ENCODE data around the gene TTC7B.

The TTC7B gene

GRCh38 chr14:90517076-90517841 lies 299.0 kb downstream of the TTC7B start:
- FAIRE-seq, result no peak
- TF ChIP-seq POLR2AphosphoS5 (IDR thresholded peaks at IDR 0.05; ENCODE audit: low read depth, low read length) (no peak), POLR2A (IDR thresholded peaks at IDR 0.05; ENCODE audit: low read depth, low read length) (no peak), TAF1 (IDR thresholded peaks at IDR 0.05; ENCODE audit: borderline replicate concordance, low read depth, low read length) (no peak)
- DNase-seq (ENCODE audit: insufficient read length), result no peak

DNA sequence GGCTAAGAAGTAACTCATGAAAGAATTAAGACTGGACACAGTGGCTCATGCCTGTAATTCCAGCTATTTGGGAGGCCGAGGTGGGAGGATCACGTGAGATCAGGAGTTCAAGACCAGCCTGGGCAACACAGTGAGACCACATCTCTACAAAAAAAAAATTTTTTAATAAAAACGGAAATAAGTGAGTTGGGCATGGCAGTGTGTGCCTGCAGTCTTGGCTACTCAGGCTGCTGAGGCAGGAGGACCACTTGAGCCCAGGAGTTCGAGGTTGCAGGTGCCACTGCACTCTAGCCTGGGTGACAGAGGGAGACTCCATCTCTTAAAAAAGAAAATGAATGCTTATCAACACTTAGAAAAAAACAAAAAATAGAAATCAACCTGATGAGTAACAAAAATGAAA lies 301.7 kb downstream of the TTC7B start:
- DNase-seq (ENCODE audit: insufficient read length), result no peak
- no peak for TF ChIP-seq POLR2AphosphoS5 (IDR thresholded peaks at IDR 0.05; ENCODE audit: low read depth, low read length)
- no peak for TF ChIP-seq TAF1 (IDR thresholded peaks at IDR 0.05; ENCODE audit: borderline replicate concordance, low read depth, low read length)
- TF ChIP-seq POLR2A (IDR thresholded peaks at IDR 0.05; ENCODE audit: low read depth, low read length), result no peak
- no peak for FAIRE-seq

- FAIRE-seq, result no peak
- TF ChIP-seq POLR2AphosphoS5 (IDR thresholded peaks at IDR 0.05; ENCODE audit: low read depth, low read length), result no peak
- TF ChIP-seq POLR2A (IDR thresholded peaks at IDR 0.05; ENCODE audit: low read depth, low read length), result no peak
- TF ChIP-seq TAF1 (IDR thresholded peaks at IDR 0.05; ENCODE audit: borderline replicate concordance, low read depth, low read length), result no peak
These were observed 302.2 kb downstream of the TTC7B start for GRCh38 chr14:90514015-90514398.

GRCh38 chr14:90513161-90514014 lies 302.8 kb downstream of the TTC7B start:
- TF ChIP-seq POLR2AphosphoS5 (IDR thresholded peaks at IDR 0.05; ENCODE audit: low read depth, low read length) (no peak), POLR2A (IDR thresholded peaks at IDR 0.05; ENCODE audit: low read depth, low read length) (no peak), TAF1 (IDR thresholded peaks at IDR 0.05; ENCODE audit: borderline replicate concordance, low read depth, low read length) (no peak)
- FAIRE-seq, result no peak

More at GRCh38 chr14:90514015-90514398, 302.2 kb downstream of the TTC7B start:
- DNase-seq (ENCODE audit: insufficient read length), result no peak

GRCh38 chr14:90512329-90512991 lies 303.8 kb downstream of the TTC7B start:
- TF ChIP-seq POLR2A (IDR thresholded peaks at IDR 0.05; ENCODE audit: low read depth, low read length), result no peak
- TF ChIP-seq POLR2AphosphoS5 (IDR thresholded peaks at IDR 0.05; ENCODE audit: low read depth, low read length), result no peak
- no peak for TF ChIP-seq TAF1 (IDR thresholded peaks at IDR 0.05; ENCODE audit: borderline replicate concordance, low read depth, low read length)
- no peak for DNase-seq (ENCODE audit: insufficient read length)
- no peak for FAIRE-seq

More at GRCh38 chr14:90513161-90514014, 302.8 kb downstream of the TTC7B start:
- no peak for DNase-seq (ENCODE audit: insufficient read length)

DNA sequence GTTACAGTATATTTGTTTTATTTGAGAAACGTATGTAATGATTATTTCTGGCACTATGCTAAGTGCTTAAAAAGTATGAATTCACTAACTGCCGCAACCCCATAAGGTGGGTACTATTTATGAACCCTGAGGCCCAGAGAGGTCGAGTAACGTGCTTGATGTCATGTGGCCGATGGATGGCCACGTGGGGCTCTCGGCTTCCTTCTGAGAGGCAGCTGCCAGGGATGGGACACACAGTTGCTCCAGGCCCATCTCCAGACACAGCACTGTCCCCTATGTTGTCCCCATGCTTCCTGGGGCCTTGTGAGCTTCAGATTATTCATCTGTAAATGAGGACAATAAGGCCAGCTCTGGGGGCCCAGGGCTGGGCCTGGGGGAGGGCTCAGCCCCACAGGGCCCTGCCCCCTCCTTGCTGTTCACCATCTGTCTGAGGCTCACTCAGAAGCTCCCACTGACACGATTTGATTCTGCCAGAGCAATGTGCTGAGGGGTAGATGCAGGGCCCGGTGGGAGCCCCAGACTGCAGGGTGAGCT lies 304.4 kb downstream of the TTC7B start:
- TF ChIP-seq TAF1 (IDR thresholded peaks at IDR 0.05; ENCODE audit: borderline replicate concordance, low read depth, low read length) (no peak), POLR2A (IDR thresholded peaks at IDR 0.05; ENCODE audit: low read depth, low read length) (no peak), POLR2AphosphoS5 (IDR thresholded peaks at IDR 0.05; ENCODE audit: low read depth, low read length) (no peak)
- DNase-seq (ENCODE audit: insufficient read length), result no peak
- no peak for FAIRE-seq

GRCh38 chr14:90511252-90511651 lies 305.0 kb downstream of the TTC7B start:
- DNase-seq (ENCODE audit: insufficient read length), result no peak
- TF ChIP-seq POLR2AphosphoS5 (IDR thresholded peaks at IDR 0.05; ENCODE audit: low read depth, low read length) (no peak), POLR2A (IDR thresholded peaks at IDR 0.05; ENCODE audit: low read depth, low read length) (no peak), TAF1 (IDR thresholded peaks at IDR 0.05; ENCODE audit: borderline replicate concordance, low read depth, low read length) (no peak)
- no peak for FAIRE-seq

- FAIRE-seq (no peak), DNase-seq (ENCODE audit: insufficient read length) (no peak)
- TF ChIP-seq TAF1 (IDR thresholded peaks at IDR 0.05; ENCODE audit: borderline replicate concordance, low read depth, low read length) (no peak), POLR2AphosphoS5 (IDR thresholded peaks at IDR 0.05; ENCODE audit: low read depth, low read length) (no peak), POLR2A (IDR thresholded peaks at IDR 0.05; ENCODE audit: low read depth, low read length) (no peak)
These were observed 306.1 kb downstream of the TTC7B start for GRCh38 chr14:90510159-90510558.

DNA sequence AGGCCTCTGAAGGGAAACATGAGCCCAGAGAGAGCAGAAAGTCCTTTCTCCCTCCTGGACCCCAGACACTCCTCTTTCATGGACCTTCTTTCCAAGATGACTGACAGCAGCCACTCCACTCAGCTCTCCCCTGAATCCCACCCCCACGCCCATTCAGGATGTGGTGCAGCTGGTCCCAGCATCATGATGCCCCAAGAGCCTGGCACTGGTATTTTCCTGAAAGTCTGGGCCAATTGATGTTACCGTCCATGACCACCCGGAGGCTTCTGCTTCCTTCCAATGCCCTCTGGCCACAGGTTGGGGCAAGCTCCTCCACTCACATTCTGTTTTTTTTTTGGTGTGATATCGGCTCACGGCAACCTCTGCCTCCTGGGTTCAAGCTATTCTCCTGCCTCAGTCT lies 306.8 kb downstream of the TTC7B start:
- DNase-seq (ENCODE audit: insufficient read length) (no peak), FAIRE-seq (no peak)
- TF ChIP-seq TAF1 (IDR thresholded peaks at IDR 0.05; ENCODE audit: borderline replicate concordance, low read depth, low read length), result no peak
- no peak for TF ChIP-seq POLR2AphosphoS5 (IDR thresholded peaks at IDR 0.05; ENCODE audit: low read depth, low read length)

DNA sequence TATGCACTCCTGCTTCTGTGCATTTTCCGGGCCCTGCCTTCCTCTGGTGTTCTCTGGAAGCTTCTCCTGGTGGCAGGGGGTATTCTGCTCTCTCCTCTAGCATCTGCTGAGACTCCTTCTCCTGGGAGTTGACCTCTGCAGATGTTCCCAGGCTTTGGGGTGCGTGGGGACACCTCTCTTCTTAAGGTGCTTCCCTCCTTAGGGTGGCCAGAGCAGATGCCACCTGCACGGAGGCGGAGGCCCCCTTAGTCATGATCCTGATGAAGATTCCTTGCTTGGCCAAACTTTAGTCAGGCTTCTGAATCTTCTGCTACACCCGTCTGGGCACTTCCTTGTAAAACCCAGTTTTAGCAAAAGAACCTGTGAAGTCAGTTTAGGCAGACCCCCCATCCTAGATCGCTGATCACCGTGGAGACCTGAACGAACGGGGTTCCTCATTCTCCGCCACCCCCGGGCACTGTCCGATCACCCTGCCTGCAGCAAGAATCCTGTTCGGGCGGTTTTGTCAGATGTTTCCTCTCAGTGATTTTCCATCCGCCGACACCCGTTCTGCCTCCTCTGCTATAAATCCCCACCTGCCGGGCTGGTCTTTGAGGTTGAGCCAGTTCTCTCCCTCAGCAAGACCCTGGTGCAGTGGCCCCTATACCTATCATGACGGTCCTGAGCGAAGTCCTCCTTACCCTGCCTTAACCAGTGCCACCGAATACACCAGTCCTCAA lies 307.5 kb downstream of the TTC7B start:
- no peak for DNase-seq (ENCODE audit: insufficient read length)
- TF ChIP-seq POLR2A (IDR thresholded peaks at IDR 0.05; ENCODE audit: low read depth, low read length), result no peak
- TF ChIP-seq TAF1 (IDR thresholded peaks at IDR 0.05; ENCODE audit: borderline replicate concordance, low read depth, low read length), result no peak
- no peak for TF ChIP-seq POLR2AphosphoS5 (IDR thresholded peaks at IDR 0.05; ENCODE audit: low read depth, low read length)
- FAIRE-seq, result no peak
